ENCODE measurements around the gene ACAP1. TPM values are rescaled to one million over a fixed set of nuclear protein-coding genes. Genes with fewer than 3 reads are reported as not detected.

ACAP1 gene
- total RNA-seq, 5 donors from 2014 or later (not counting 1 experiment from before 2014, with no cell fraction given) = 531 to 781 (median 649) TPM

- H3K36me3 Mint-ChIP-seq = peaks cover 47% of the 10 kb centered on the region
- ChIA-PET POLR2A (interaction anchor here (0.5 to 1.5 kb wide), 8 partner anchors 20 to 841 kb away, joined by 3 to 10 read pairs (median 4); partner anchors contain the start of genes C17orf100 (in 1 of the 2) and MED31 (in 1 of the 2)), CTCF (interaction anchor here (0.6 to 1.9 kb wide), 5 partner anchors 8 to 262 kb away, joined by 3 to 10 read pairs (median 4); partner anchors contain the start of genes ACAP1 (in 1 of the 2) and NEURL4 (in 1 of the 2))
- Histone ChIP-seq H3K27me3 (replicated peaks in 1 of 2; ENCODE audit: control insufficient read depth in 2 of 2, extremely low read depth in 1 of 2, insufficient read depth in 2 of 2, low read length in 1 of 2) (peaks cover 0 to under 1% of the 10 kb centered on the region in 2 experiments), H3K9me3 (no peaks in the 10 kb centered on the region), H3K27ac (ENCODE audit: low read length) (peak overlapping the region; percentile 98), H3K36me3 (ENCODE audit: control insufficient read depth in 2 of 2, extremely low read depth in 1 of 2, insufficient read depth in 1 of 2, low read length in 1 of 2) (peaks cover 7 to 51% of the 10 kb centered on the region in 2 donors), H3K4me1 (ENCODE audit: control insufficient read depth in 1 of 2, extremely low read depth in 1 of 2, insufficient read depth in 2 of 2, low read length in 2 of 2) (peaks cover 23 to 73% of the 10 kb centered on the region in 2 experiments), H3K4me3 (ENCODE audit: control insufficient read depth in 1 of 2, extremely low read depth in 1 of 2, low read length in 1 of 2) (peak overlapping the region; percentile 61 to 76)
- no peak for ATAC-seq (replicated peaks in 1 of 4)
- H3K27ac Mint-ChIP-seq = peak overlapping the region; percentile 96 to 97
- no peak for DNase-seq
- whole genome bisulfite sequencing (ENCODE audit: insufficient coverage) = 65% methylated on average over 12 of the region's 12 CpGs
- peaks cover 56 to 64% (median 61%) of the 10 kb centered on the region in 3 donors for H3K4me1 Mint-ChIP-seq
- H3K4me3 Mint-ChIP-seq = peak overlapping the region; percentile 80 to 96 (median 93)
- no peaks in the 10 kb centered on the region for H3K27me3 Mint-ChIP-seq
- no peaks in the 10 kb centered on the region for H3K9me3 Mint-ChIP-seq
These were observed 26.7 kb upstream of the ACAP1 start for GRCh38 chr17:7309628-7310027.

GRCh38 chr17:7311110-7311705 lies 25.1 kb upstream of the ACAP1 start:
- peaks cover 65 to 73% (median 69%) of the 10 kb centered on the region in 3 donors for H3K4me1 Mint-ChIP-seq
- peak overlapping the region; percentile 98 for H3K27ac ChIP-seq (ENCODE audit: low read length)
- no peaks in the 10 kb centered on the region for H3K9me3 Mint-ChIP-seq
- ChIA-PET POLR2A (interaction anchor here in 1 of 2 donors (0.7 kb wide), 1 partner anchor 34 kb away, joined by 3 read pairs; no protein-coding TSS in a partner anchor), CTCF (interaction anchor here in 1 of 2 donors (1.1 kb wide), 1 partner anchor 265 kb away, joined by 3 read pairs; no protein-coding TSS in a partner anchor)
- ATAC-seq (replicated peaks in 1 of 4) (no peak), DNase-seq (no peak)
- H3K27me3 ChIP-seq (replicated peaks in 1 of 2; ENCODE audit: control insufficient read depth in 2 of 2, extremely low read depth in 1 of 2, insufficient read depth in 2 of 2, low read length in 1 of 2) = no peaks in the 10 kb centered on the region
- H3K4me1 ChIP-seq (ENCODE audit: control insufficient read depth in 1 of 2, extremely low read depth in 1 of 2, insufficient read depth in 2 of 2, low read length in 2 of 2) = peaks cover 24 to 78% of the 10 kb centered on the region in 2 experiments
- H3K27ac Mint-ChIP-seq = peak overlapping the region; percentile 96 to 97
- H3K4me3 ChIP-seq (ENCODE audit: control insufficient read depth in 1 of 2, extremely low read depth in 1 of 2, low read length in 1 of 2) = no peak overlapping the region
- peak overlapping the region in 2 of 3 donors; percentile 80 to 96 for H3K4me3 Mint-ChIP-seq
- no peaks in the 10 kb centered on the region for H3K9me3 ChIP-seq
- H3K27me3 Mint-ChIP-seq = no peaks in the 10 kb centered on the region
- H3K36me3 Mint-ChIP-seq = peaks cover 47% of the 10 kb centered on the region
- WGBS (ENCODE audit: insufficient coverage) = 63% methylated on average over 3 of the region's 7 CpGs
- H3K36me3 ChIP-seq (ENCODE audit: control insufficient read depth in 2 of 2, extremely low read depth in 1 of 2, insufficient read depth in 1 of 2, low read length in 1 of 2) = peaks cover 7 to 56% of the 10 kb centered on the region in 2 donors

- Histone ChIP-seq H3K4me1 (ENCODE audit: control insufficient read depth in 1 of 2, extremely low read depth in 1 of 2, insufficient read depth in 2 of 2, low read length in 2 of 2) (peaks cover 22 to 75% of the 10 kb centered on the region in 2 experiments), H3K27me3 (replicated peaks in 1 of 2; ENCODE audit: control insufficient read depth in 2 of 2, extremely low read depth in 1 of 2, insufficient read depth in 2 of 2, low read length in 1 of 2) (no peaks in the 10 kb centered on the region), H3K27ac (ENCODE audit: low read length) (peak overlapping the region; percentile 13), H3K9me3 (no peaks in the 10 kb centered on the region), H3K4me3 (ENCODE audit: control insufficient read depth in 1 of 2, extremely low read depth in 1 of 2, low read length in 1 of 2) (no peak overlapping the region), H3K36me3 (ENCODE audit: control insufficient read depth in 2 of 2, extremely low read depth in 1 of 2, insufficient read depth in 1 of 2, low read length in 1 of 2) (peaks cover 7 to 65% of the 10 kb centered on the region in 2 donors)
- DNase-seq (no peak), ATAC-seq (replicated peaks in 1 of 4) (no peak)
- Mint-ChIP-seq H3K36me3 (peaks cover 51% of the 10 kb centered on the region), H3K27me3 (no peaks in the 10 kb centered on the region), H3K4me1 (peaks cover 66 to 72% (median 70%) of the 10 kb centered on the region in 3 donors), H3K9me3 (no peaks in the 10 kb centered on the region), H3K4me3 (peak overlapping the region; percentile 21 to 84 (median 80)), H3K27ac (peak overlapping the region; percentile 55 to 91)
- ChIA-PET CTCF (interaction anchor here in 1 of 2 donors (0.5 kb wide), 1 partner anchor 257 kb away, joined by 7 read pairs; no protein-coding TSS in a partner anchor), POLR2A (interaction anchor here in 1 of 2 donors (0.6 kb wide), 2 partner anchors 31 to 297 kb away, joined by 3 to 6 read pairs; partner anchors contain the start of gene SLC2A4)
- no CpG with 5 or more reads among the region's 7 CpGs for WGBS (ENCODE audit: insufficient coverage)
These were observed 23.8 kb upstream of the ACAP1 start for GRCh38 chr17:7312432-7313087.

GRCh38 chr17:7313088-7313889 lies 23.0 kb upstream of the ACAP1 start:
- peaks cover 55% of the 10 kb centered on the region for H3K36me3 Mint-ChIP-seq
- no peak for ATAC-seq (replicated peaks in 1 of 4)
- WGBS (ENCODE audit: insufficient coverage) = 88% methylated on average over 4 of the region's 7 CpGs
- H3K4me1 Mint-ChIP-seq = peaks cover 66 to 72% (median 70%) of the 10 kb centered on the region in 3 donors
- no peaks in the 10 kb centered on the region for H3K9me3 Mint-ChIP-seq
- DNase-seq = no peak
- CTCF ChIA-PET = interaction anchor here in 1 of 2 donors (0.5 kb wide), 1 partner anchor 256 kb away, joined by 7 read pairs; no protein-coding TSS in a partner anchor
- no peaks in the 10 kb centered on the region for H3K9me3 ChIP-seq
- no peaks in the 10 kb centered on the region for H3K27me3 Mint-ChIP-seq
- no peak overlapping the region for H3K4me3 ChIP-seq (ENCODE audit: control insufficient read depth in 1 of 2, extremely low read depth in 1 of 2, low read length in 1 of 2)
- H3K36me3 ChIP-seq (ENCODE audit: control insufficient read depth in 2 of 2, extremely low read depth in 1 of 2, insufficient read depth in 1 of 2, low read length in 1 of 2) = peaks cover 13 to 72% of the 10 kb centered on the region in 2 donors
- H3K4me1 ChIP-seq (ENCODE audit: control insufficient read depth in 1 of 2, extremely low read depth in 1 of 2, insufficient read depth in 2 of 2, low read length in 2 of 2) = peaks cover 22 to 73% of the 10 kb centered on the region in 2 experiments
- H3K27ac ChIP-seq (ENCODE audit: low read length) = peak overlapping the region; percentile 25
- peak overlapping the region; percentile 80 to 84 (median 80) for H3K4me3 Mint-ChIP-seq
- H3K27ac Mint-ChIP-seq = peak overlapping the region; percentile 51 to 91
- POLR2A ChIA-PET = interaction anchor here in 1 of 2 donors (0.6 kb wide), 1 partner anchor 298 kb away, joined by 3 read pairs; no protein-coding TSS in a partner anchor
- no peaks in the 10 kb centered on the region for H3K27me3 ChIP-seq (replicated peaks in 1 of 2; ENCODE audit: control insufficient read depth in 2 of 2, extremely low read depth in 1 of 2, insufficient read depth in 2 of 2, low read length in 1 of 2)

GRCh38 chr17:7313890-7314718 lies 22.2 kb upstream of the ACAP1 start:
- Histone ChIP-seq H3K27me3 (replicated peaks in 1 of 2; ENCODE audit: control insufficient read depth in 2 of 2, extremely low read depth in 1 of 2, insufficient read depth in 2 of 2, low read length in 1 of 2) (no peaks in the 10 kb centered on the region), H3K4me3 (ENCODE audit: control insufficient read depth in 1 of 2, extremely low read depth in 1 of 2, low read length in 1 of 2) (peak overlapping the region; percentile 78 to 79), H3K36me3 (ENCODE audit: control insufficient read depth in 2 of 2, extremely low read depth in 1 of 2, insufficient read depth in 1 of 2, low read length in 1 of 2) (peaks cover 19 to 80% of the 10 kb centered on the region in 2 donors), H3K27ac (ENCODE audit: low read length) (peak overlapping the region; percentile 70), H3K4me1 (ENCODE audit: control insufficient read depth in 1 of 2, extremely low read depth in 1 of 2, insufficient read depth in 2 of 2, low read length in 2 of 2) (peaks cover 21 to 65% of the 10 kb centered on the region in 2 experiments), H3K9me3 (no peaks in the 10 kb centered on the region)
- POLR2A ChIA-PET = interaction anchor here (0.6 kb wide), 2 partner anchors 58 to 95 kb away, joined by 3 to 7 read pairs; no protein-coding TSS in a partner anchor
- Mint-ChIP-seq H3K9me3 (no peaks in the 10 kb centered on the region), H3K27ac (peak overlapping the region; percentile 87 to 91), H3K4me1 (peaks cover 62 to 67% (median 67%) of the 10 kb centered on the region in 3 donors), H3K36me3 (peaks cover 54% of the 10 kb centered on the region), H3K27me3 (no peaks in the 10 kb centered on the region), H3K4me3 (peak overlapping the region; percentile 80 to 84 (median 80))
- 0% methylated on average over 2 of the region's 9 CpGs for WGBS (ENCODE audit: insufficient coverage)
- ATAC-seq (replicated peaks in 1 of 4) = no peak
- no peak for DNase-seq
- CTCF ChIA-PET = no interaction called here

Data from T-cell (primary cell).